ENCODE measurements around the gene ANKRD34A. TPM values are rescaled to one million over a fixed set of nuclear protein-coding genes. Genes with fewer than 3 reads are reported as not detected.
A peak's percentile ranks its signal among the peaks of the same experiment; 100 is the strongest.

ANKRD34A gene
- total RNA-seq, 1 donor from 2014 or later, result 4.8 TPM

DNA sequence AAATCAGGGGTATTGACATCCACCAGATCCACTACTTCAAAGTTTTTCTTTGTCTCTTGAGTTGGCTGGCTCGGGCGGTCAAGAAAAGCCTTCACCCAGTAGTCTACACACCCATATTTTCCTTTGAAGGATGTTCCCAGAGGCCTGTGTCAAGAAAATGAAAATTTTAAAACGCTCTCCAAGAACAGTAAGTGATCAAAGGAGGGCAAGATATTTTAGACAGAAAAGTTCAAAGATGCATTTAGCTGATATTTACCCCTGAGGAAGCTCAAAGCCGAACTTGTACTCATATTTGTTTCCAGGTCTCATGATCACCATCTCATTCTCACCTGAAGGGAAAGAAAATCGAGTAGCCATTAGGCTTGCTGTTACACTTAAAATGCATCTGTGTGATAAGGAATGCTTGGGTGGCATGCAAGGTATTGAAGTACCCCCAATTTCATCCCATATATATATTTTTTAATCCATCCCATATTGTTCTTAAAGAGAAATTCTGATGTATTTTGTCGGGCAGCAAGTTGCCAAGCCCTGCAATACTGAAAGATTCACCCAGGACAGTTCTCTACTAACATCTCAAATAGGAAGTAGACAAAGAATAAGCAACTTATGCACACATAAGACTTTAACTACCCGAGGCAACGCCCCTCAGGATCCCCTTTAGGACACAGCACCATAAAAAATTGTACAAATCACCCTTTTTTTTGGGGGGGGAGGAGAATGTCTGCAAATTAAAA, 30.9 kb upstream of the ANKRD34A start:
- peaks cover 45% of the 10 kb centered on the region for H3K36me3 Mint-ChIP-seq (ENCODE audit: low read depth)
- intact Hi-C loops (cut with micrococcal nuclease), result no loop called here
- H3K4me3 Mint-ChIP-seq, result peak overlapping the region; percentile 94
- H3K27ac Mint-ChIP-seq, result peak overlapping the region; percentile 99
- H3K27me3 Mint-ChIP-seq (ENCODE audit: insufficient read depth), result no peaks in the 10 kb centered on the region
- H3K4me1 Mint-ChIP-seq (ENCODE audit: low read depth), result peaks cover 74% of the 10 kb centered on the region
- no peaks in the 10 kb centered on the region for H3K9me3 Mint-ChIP-seq
- DNase-seq (ENCODE audit: low spot score), result no peak

DNA sequence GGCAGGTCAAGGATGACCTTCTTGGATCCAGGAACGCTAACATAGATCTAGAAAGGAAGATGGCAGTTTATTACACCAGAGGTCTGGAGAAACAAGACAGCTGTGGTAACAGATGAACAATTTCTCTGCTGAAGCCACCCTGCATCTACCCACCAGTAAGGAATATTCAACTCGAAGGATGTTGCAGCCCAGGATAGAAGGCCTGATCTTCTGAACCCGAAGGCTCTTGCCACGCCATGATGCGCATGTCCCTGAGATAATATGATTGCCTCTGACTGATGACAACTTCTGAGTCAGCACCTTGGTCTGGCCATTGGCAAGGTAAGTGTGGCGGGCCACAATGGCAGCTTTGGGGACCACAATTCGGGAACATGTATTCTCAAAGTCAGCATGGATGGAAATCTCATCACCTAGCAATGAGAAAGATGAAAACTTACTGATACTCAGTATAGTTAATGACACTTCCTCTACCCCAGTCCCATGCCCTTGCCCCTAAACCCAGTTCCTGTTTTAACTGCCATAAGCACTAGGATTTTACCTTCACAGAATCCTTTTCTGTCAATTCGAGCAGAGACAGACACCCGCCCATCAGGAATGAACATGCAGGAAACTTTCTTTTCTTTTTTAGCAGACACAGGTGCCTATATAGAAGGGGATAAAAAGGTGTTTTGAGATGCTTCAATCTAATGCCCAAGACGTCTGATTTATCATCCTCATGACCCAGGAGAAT, 30.2 kb upstream of the ANKRD34A start:
- peak; percentile 30 for DNase-seq (ENCODE audit: low spot score)
- intact Hi-C loops (cut with micrococcal nuclease), result loop anchor here (1.0 kb wide), 1 partner anchor 9 kb away; no protein-coding TSS in a partner anchor
- H3K4me1 Mint-ChIP-seq (ENCODE audit: low read depth), result peaks cover 70% of the 10 kb centered on the region
- no peaks in the 10 kb centered on the region for H3K9me3 Mint-ChIP-seq
- H3K27ac Mint-ChIP-seq, result peak overlapping the region; percentile 99
- H3K36me3 Mint-ChIP-seq (ENCODE audit: low read depth), result peaks cover 45% of the 10 kb centered on the region
- H3K27me3 Mint-ChIP-seq (ENCODE audit: insufficient read depth), result no peaks in the 10 kb centered on the region
- peak overlapping the region; percentile 94 for H3K4me3 Mint-ChIP-seq

DNA sequence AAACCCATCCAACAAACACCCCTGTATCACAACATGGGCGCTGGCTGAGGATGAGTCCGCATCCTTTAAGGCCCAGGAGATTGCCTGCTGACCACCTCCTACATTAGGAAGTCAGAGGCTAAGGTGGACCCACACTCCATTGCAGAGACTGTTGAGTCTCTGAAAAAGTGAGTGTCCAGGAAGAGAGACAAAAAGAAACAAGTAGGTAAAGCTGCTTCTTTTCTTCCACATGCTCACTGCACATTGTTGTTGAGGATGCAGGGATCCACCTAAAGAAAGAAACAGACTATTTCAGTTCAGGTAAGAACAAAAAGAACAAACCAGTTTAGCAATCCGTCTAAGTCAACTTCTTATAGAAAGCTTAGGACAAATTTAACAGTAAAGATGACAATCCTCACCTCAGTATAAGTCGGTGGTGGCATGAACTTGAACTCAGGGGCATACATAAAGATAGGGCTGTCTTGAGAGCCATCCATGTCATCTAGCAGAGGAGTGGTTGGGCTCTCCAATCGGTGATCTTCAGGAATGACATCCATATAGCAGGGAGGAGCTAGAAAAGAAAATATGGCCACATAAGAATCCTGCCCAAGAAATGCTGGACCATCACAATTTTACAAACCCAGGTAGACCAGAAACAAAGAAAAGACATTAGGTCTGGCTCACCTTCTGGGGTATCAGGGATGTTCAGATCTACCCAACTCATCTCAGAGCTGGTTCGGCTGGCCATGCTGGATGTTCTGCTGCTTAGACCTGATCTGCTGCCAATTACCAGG, 29.4 kb upstream of the ANKRD34A start:
- no peak for DNase-seq (ENCODE audit: low spot score)
- Mint-ChIP-seq H3K4me1 (ENCODE audit: low read depth) (peaks cover 65% of the 10 kb centered on the region), H3K9me3 (no peaks in the 10 kb centered on the region), H3K36me3 (ENCODE audit: low read depth) (peaks cover 45% of the 10 kb centered on the region), H3K4me3 (peak overlapping the region; percentile 94), H3K27me3 (ENCODE audit: insufficient read depth) (no peaks in the 10 kb centered on the region), H3K27ac (peak overlapping the region; percentile 99)
- intact Hi-C loops (cut with micrococcal nuclease), result loop anchor here (1.0 kb wide), 1 partner anchor 9 kb away; no protein-coding TSS in a partner anchor

DNA sequence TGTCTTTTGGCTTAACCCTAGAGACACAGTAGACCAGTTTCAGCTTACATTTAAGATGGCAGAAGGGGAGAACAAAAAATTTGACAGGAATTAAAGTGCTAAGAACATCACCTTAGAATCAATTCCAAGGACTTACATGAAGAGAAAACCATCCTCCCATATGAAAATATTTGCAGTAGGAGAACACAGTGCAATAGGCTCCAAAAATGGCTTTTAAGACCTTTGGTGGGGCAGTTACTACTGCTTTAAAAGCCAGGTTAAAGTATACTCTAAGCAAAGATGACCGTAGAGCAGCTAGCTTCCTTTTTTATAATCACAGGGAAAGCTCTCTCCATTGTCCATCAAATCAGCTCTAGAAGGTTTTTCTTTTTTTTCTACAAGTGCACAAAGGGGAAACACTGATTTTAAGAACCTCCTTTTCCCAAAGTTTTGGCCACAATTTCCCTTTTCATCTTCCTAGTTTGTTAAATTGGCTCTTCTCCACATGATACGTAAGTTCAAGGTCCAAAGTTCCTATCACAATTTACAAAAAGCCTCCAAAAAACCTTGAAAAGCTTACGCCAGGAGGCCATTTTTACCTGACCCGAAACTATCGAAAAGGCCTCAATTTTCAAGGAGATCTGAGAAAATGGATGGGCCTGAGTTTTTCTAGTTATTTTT, 28.7 kb upstream of the ANKRD34A start:
- no peaks in the 10 kb centered on the region for H3K27me3 Mint-ChIP-seq (ENCODE audit: insufficient read depth)
- H3K4me1 Mint-ChIP-seq (ENCODE audit: low read depth), result peaks cover 62% of the 10 kb centered on the region
- H3K36me3 Mint-ChIP-seq (ENCODE audit: low read depth), result peaks cover 45% of the 10 kb centered on the region
- no peak for DNase-seq (ENCODE audit: low spot score)
- H3K27ac Mint-ChIP-seq, result peak overlapping the region; percentile 99
- H3K9me3 Mint-ChIP-seq, result no peaks in the 10 kb centered on the region
- peak overlapping the region; percentile 94 for H3K4me3 Mint-ChIP-seq
- intact Hi-C loops (cut with micrococcal nuclease), result no loop called here

DNA sequence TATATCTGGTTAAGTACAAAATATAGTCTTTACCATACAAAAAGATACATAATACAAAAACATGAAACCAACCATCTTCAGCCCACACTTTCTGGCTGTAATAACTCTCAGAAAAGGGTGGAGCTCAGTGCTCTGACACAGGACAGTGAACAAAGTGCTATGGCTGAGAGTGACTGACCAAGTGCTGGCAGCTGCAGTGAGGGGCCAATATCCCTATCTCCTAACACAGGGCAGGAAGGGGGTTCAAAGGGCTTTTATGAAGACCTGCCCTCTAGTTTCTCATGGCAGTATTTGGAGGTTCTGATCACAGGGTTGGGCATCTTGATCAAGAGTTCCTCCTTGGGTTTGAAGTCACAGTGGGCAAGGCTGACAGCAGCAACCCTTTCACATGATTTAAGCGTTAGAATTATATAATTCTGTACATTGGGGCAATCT, 28.1 kb upstream of the ANKRD34A start:
- H3K27me3 Mint-ChIP-seq (ENCODE audit: insufficient read depth), result no peaks in the 10 kb centered on the region

DNA sequence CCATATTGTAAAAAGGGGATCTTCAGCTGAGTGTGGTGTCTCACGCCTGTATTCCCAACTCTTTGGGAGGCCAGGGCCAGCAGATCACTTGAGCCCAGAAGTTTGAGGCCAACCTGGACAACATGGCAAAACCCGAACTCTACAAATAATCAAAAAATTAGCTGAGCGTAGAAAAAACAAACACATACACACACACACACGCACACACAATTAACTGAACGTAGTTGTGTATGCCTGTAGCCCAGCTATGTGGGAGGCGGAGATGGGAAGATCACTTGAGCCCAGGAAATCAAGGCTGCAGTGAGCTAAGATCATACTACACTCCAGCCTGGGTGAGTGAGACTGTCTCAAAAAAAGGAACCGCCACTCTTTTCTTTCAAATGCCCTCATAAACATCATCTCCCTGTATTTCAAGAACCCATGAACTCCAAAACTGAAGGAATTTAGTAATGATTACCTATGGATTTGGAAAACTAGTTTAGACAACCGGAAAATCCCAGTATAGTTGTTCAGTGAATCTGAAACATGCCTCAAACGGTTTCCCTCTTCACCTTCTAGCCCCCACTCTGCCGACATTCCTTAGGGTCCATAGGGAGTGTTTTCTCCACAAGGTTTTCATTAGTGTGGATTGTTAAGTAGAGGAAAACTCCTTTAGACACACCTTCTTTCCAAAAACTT, 27.5 kb upstream of the ANKRD34A start:
- intact Hi-C loops (cut with micrococcal nuclease), result no loop called here
- Mint-ChIP-seq H3K4me3 (peak overlapping the region; percentile 57), H3K27me3 (ENCODE audit: insufficient read depth) (no peaks in the 10 kb centered on the region), H3K27ac (peak overlapping the region; percentile 66), H3K36me3 (ENCODE audit: low read depth) (peaks cover 45% of the 10 kb centered on the region), H3K4me1 (ENCODE audit: low read depth) (peaks cover 59% of the 10 kb centered on the region), H3K9me3 (no peaks in the 10 kb centered on the region)
- no peak for DNase-seq (ENCODE audit: low spot score)

More for the DNA sequence above, 28.1 kb upstream of the ANKRD34A start:
- peak overlapping the region; percentile 94 for H3K4me3 Mint-ChIP-seq
- intact Hi-C loops (cut with micrococcal nuclease), result no loop called here
- no peak for DNase-seq (ENCODE audit: low spot score)
- peaks cover 45% of the 10 kb centered on the region for H3K36me3 Mint-ChIP-seq (ENCODE audit: low read depth)
- H3K9me3 Mint-ChIP-seq, result no peaks in the 10 kb centered on the region
- H3K27ac Mint-ChIP-seq, result peak overlapping the region; percentile 46
- peaks cover 62% of the 10 kb centered on the region for H3K4me1 Mint-ChIP-seq (ENCODE audit: low read depth)

DNA sequence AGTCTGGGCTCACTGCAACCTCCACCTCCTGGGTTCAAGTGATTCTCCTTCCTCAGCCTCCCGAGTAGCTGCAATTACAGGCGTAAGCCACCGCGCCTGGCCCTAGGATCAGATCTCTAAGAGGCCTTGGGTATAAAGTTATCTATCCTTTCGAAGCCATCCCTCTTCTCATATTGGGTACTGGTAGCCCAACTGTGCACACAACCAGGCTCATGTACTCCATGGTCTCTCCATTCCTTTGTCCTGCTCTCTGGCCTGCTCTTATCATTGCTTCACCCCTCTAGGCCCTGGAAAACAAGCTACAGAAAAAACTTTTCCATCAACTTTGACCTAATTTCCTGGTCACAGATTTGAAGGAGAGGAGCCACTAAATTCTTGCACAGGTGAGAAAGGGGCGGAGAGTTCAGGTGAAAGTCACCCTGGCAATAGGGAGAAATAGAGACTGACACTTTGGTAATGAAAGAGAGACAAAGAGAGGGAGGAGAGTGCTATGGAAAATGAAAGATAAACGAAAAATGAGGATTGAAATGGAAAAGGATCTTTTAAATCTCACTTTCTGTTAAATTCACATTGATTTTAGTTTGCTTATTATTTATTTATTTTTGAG, 26.0 kb upstream of the ANKRD34A start:
- Mint-ChIP-seq H3K27me3 (ENCODE audit: insufficient read depth) (no peaks in the 10 kb centered on the region), H3K9me3 (no peaks in the 10 kb centered on the region), H3K4me1 (ENCODE audit: low read depth) (peaks cover 70% of the 10 kb centered on the region), H3K4me3 (peak overlapping the region; percentile 37), H3K36me3 (ENCODE audit: low read depth) (peaks cover 36% of the 10 kb centered on the region), H3K27ac (peak overlapping the region; percentile 13)
- DNase-seq (ENCODE audit: low spot score), result no peak
- intact Hi-C loops (cut with micrococcal nuclease), result no loop called here

DNA sequence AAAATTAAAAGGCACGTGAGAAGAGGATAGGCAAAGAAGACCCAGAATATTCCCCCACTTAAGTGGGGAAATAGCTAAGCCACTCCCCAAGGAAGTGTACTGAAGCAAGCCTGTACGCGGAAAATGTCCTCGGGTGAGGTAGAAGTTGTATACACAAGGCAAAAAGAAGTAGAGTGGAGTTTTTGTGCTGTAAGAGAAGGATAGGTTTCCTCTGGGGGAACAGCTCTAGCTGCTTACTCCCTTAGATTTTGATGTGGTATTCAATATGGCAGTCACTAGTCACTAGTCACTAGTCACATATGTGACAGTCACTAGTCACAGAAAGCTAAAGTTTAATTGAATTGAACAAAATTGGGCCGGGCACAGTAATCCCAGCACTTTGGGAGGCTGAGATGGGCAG, 24.4 kb upstream of the ANKRD34A start:
- no peak overlapping the region for H3K4me3 Mint-ChIP-seq
- H3K9me3 Mint-ChIP-seq, result no peaks in the 10 kb centered on the region
- no peaks in the 10 kb centered on the region for H3K27me3 Mint-ChIP-seq (ENCODE audit: insufficient read depth)
- H3K36me3 Mint-ChIP-seq (ENCODE audit: low read depth), result peaks cover 22% of the 10 kb centered on the region
- intact Hi-C loops (cut with micrococcal nuclease), result no loop called here
- no peak for DNase-seq (ENCODE audit: low spot score)
- H3K27ac Mint-ChIP-seq, result peak overlapping the region; percentile 26
- H3K4me1 Mint-ChIP-seq (ENCODE audit: low read depth), result peaks cover 70% of the 10 kb centered on the region

DNA sequence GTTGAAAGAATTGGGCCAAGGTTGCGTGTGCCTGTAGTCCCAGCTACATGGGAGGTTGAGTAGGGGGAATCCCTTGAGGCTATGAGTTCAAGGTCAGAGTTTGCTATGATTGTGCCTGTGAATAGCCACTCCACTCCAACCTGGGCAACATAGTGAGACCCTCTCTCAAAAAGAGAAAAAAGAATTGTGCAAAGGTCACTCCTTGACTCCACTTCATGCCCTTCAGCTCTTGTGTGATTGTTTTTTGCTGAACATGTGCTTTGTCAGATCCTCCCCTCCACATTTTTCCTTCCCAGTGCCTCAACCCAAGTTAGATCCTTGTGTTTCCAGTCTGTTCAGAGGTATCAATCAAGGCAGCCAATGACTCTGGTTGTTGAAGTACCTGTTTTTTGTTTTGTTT, 23.6 kb upstream of the ANKRD34A start:
- no peak overlapping the region for H3K4me3 Mint-ChIP-seq
- peaks cover 61% of the 10 kb centered on the region for H3K4me1 Mint-ChIP-seq (ENCODE audit: low read depth)
- no peak overlapping the region for H3K27ac Mint-ChIP-seq
- no peaks in the 10 kb centered on the region for H3K9me3 Mint-ChIP-seq
- intact Hi-C loops (cut with micrococcal nuclease), result no loop called here
- H3K27me3 Mint-ChIP-seq (ENCODE audit: insufficient read depth), result no peaks in the 10 kb centered on the region
- peaks cover 13% of the 10 kb centered on the region for H3K36me3 Mint-ChIP-seq (ENCODE audit: low read depth)
- no peak for DNase-seq (ENCODE audit: low spot score)

DNA sequence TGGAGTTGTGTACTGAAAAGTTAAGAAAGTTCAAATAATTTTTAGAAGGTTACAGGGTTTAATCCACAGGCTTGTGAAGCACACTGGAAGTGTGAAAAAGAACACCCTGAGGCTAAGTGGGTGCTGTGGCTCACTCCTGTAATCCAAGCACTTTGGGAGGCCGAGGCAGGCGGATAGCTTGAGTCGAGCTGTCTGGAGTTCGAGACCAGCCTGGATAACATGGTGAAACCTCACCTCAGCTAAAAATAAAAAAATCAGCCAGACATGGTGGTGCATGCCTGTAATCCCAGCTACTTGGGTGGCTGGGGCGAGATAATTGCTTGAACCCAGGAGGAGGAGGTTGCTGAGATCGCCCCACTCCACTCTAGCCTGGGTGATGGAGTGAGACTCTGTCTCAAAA, 22.2 kb upstream of the ANKRD34A start:
- intact Hi-C loops (cut with micrococcal nuclease), result no loop called here
- Mint-ChIP-seq H3K27me3 (ENCODE audit: insufficient read depth) (no peaks in the 10 kb centered on the region), H3K27ac (no peak overlapping the region), H3K36me3 (ENCODE audit: low read depth) (peaks cover 4% of the 10 kb centered on the region), H3K4me3 (no peak overlapping the region), H3K4me1 (ENCODE audit: low read depth) (peaks cover 47% of the 10 kb centered on the region), H3K9me3 (no peaks in the 10 kb centered on the region)
- no peak for DNase-seq (ENCODE audit: low spot score)

DNA sequence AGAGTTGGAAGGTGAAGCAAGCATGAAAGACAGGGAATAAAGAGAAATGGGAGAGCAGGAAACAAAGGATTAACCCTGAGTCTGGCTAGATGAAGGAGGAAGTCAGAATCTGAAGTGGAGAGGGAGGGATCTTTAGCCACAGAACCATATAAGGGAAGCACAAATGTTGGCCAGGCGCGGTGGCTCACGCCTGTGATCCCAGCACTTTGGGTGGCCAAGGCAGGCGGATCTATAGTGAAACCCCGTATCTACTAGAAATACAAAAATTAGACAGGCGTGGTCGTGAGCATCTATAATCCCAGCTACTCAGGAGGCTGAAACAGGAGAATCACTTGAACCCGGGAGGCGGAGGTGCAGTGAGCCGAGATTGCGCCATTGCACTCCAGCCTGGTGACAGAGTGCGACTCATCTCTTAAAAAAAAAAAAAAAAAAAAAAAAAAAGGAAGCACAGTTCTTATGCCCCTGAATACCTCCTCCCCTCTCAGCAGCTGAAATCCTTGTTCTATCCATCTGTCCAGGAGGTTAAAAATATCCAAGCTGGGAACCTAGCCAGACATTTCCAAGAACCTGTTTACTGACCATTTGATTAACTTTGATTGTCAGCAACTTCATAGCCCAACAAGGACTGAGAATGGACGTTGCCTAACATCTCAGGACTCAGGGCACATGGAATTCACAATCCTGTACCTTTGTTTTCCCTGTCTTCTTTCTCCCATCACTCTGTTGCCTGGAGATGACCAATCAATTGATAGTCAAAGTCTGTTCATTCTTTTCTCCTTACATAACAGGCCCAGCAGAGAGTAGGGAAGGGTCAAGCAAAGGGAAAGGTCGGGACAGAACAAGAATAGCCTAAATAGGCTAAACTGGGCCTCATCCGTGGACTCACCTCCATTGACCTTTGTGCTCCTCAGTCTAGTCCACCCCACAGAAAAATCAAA, 21.4 kb upstream of the ANKRD34A start:
- H3K27ac Mint-ChIP-seq, result peak overlapping the region; percentile 80
- no peaks in the 10 kb centered on the region for H3K27me3 Mint-ChIP-seq (ENCODE audit: insufficient read depth)
- peak overlapping the region; percentile 23 for H3K4me3 Mint-ChIP-seq
- H3K36me3 Mint-ChIP-seq (ENCODE audit: low read depth), result peaks cover 2% of the 10 kb centered on the region
- DNase-seq (ENCODE audit: low spot score), result no peak
- intact Hi-C loops (cut with micrococcal nuclease), result loop anchor here (1.0 kb wide), 1 partner anchor 9 kb away; no protein-coding TSS in a partner anchor
- H3K4me1 Mint-ChIP-seq (ENCODE audit: low read depth), result peaks cover 42% of the 10 kb centered on the region
- H3K9me3 Mint-ChIP-seq, result no peaks in the 10 kb centered on the region
